ENCODE measurements around the gene WNK4. TPM values are rescaled to one million over a fixed set of nuclear protein-coding genes. Genes with fewer than 3 reads are reported as not detected.
"Not testable (repeated sequence)": the region's sequence is repeated elsewhere in the genome, so short reads cannot be mapped to it uniquely, and the experiment has no call there.

WNK4 gene
- total RNA-seq = 0.33 and 2.6 TPM in 2 replicates

DNA sequence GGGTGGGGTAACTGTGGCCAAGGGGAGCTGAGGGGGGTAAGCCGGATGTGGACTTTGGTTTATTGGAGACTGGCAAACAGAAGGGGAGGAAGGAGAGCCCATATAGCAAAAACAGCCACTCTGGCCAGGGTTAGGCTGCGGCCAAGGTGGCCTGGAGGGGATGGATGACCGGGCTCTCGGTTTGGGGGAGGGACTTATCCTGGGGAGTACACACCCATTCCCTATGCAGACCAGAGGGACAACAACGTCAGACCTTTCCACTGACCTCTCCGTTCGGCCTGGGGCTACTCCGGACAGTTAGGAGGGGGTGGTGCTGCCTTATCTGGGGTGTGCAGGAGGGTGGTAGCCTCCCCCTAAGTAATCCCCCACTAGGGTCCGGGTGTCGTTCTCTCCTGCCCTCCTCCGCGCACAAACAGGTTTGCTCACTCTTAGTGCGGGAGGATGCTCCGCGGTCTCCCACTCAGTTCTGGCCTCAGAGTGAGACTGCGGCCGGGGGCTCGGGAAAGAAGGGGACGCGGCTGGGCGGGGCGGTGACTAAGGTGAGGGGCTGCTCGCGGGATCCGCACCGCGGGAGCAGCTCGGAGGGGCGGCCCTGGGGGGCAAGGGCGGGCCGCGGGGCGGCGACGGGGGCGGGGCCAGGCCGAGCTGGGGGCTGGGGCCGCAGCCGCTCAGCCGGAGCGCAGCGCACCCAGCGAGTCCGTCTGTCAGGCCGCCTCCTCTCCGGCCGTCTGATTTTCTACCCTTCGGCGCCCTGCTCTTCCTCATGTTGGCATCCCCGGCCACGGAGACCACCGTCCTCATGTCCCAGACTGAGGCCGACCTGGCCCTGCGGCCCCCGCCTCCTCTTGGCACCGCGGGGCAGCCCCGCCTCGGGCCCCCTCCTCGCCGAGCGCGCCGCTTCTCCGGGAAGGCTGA, at the start of gene WNK4:
Gene WNK4, plus strand, starts transcription at position 675 of the 915 bp plus-strand sequence. Its CDS starts 89 bp downstream, at position 764.
- no peak for DNase-seq (ENCODE audit: low read depth, low spot score)

DNA sequence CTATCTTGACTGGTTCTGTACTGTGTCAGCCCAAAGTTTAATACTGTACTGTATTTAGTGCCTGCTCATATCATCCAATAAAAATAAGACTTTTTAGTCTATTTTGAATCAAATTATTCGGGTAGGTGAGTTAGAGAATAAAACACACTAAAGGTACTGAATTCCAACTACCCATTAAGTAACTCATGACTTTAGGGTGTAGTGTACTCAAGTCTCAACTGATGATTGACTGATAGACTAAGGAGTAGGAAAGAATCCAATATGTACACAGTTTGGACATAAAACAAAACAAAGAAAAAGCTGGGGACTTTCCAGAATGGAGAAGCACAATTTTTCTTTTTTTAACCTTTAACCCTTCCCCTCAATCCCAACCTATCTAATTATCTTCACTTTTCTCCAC, 39.7 kb upstream of the WNK4 start:
- no peak for DNase-seq (ENCODE audit: low read depth, low spot score)

DNA sequence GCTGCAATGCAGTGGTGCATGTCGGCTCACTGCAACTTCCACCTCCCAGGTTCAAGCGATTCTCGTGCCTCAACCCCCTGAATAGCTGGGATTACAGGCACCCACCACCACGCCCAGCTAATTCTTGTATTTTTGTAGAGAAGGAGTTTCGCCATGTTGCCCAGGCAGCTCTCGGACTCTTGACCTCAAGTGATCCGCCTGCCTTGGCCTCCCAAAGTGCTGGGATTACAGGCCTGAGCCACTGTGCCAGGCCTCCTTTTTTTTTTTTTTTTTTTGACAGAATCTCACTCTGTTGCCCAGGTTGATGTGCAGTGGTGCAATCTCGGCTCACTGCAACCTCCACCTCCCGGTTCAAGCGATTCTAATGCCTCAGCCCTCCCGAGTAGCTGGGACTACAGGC, 37.5 kb upstream of the WNK4 start:
- DNase-seq (ENCODE audit: low read depth, low spot score) = not testable (repeated sequence)

DNA sequence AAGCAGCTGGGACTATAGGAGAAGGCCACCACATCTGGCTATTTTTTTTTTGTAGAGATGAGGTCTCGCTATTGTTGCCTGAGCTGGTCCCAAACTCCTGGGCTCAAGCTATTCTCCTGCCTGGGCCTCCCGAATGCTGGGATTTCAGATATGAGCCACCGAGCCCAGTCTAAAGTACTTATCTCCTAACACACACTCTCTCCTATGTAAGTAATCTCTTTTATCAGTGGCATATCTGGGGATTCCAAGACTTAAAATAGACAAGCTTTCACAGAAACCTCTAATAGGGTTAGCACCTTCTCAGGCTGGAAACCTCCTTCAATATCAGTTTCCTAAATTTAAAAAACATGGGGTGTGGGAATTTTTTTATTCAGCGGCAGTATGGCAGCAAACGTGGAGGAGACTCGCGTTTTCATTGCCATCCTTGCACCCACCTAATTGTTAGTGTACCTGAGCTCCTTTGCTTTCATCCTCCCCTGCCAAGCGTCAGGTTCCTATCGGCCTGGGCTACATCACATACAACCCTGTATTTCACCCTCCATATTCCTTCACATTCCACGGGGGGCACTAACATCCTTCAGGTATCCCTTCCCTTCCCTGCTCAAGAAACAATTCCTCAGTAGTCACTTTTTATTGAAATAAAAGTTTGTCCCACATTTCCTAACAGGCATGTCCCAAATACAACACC, 36.7 kb upstream of the WNK4 start:
- no peak for DNase-seq (ENCODE audit: low read depth, low spot score)

DNA sequence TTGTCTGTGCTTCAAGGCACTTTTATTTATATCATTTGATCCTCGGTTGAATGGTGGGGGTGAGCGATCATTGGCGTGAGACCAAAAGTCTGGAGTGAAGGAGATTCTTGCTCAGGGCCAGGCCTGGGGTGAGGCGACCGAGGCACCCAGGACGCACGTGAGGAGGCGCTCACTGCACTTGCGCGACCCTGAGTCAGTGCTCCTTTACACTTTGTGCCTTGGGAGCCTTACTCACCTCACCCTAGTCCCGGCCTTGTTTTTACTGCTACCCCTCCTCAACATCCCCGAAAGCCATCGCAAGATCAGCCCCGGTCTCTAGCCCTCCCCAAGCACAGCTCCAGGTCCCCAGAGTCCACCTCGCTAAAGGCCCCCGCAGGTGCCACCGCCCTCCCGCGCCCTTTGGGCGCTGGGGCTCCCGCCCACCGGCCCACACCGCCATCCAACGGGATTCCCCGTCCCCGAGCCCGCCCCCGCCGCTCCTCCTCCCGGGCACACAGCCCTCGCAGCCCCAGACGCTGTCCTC, 36.1 kb upstream of the WNK4 start:
- peak; percentile 13 for DNase-seq (ENCODE audit: low read depth, low spot score)

DNA sequence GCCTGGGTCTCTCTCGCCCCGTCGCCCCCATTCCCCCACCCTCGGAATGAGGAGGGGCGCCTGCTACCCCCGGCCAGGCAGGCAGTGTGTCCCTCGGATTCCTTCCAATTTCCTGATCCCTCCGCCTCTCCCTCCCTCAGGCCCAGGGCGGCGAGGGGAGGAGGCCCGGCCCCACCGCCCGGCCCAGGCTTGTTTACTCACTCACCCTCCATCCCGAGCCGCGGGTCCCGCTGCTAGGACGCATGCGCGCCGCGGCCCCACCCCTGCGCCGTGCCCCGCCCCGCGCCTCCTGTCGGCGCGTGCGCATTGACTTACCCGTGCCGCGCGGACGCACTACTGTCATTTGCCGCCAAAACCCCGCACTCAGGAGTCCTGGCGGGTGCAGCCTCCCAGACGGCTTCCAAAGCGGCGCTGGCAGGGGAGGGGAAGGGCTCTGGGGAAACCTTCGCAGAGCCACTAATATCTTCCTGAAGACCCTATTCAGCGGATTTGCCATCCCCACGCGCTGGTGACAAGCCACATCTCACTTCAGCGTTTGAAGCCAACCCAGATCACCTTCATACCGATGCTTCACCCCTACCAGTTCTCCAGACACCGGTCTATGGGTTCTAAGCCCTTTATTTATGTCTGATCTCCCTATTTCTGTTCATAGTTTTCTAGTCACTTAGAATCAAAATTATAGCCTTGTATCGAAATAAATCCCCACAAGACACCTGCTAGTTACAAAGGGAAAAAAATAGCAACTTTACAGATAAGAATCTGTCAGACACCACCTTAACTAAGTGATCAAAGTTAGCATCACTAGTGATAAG, 35.4 kb upstream of the WNK4 start, which contains the start of gene EZH1:
Gene EZH1, minus strand, starts transcription at position 235 of the 812 bp plus-strand sequence. CDS start 16,099 bp downstream, outside the sequence.
- DNase-seq (ENCODE audit: low read depth, low spot score) = peak; percentile 54

DNA sequence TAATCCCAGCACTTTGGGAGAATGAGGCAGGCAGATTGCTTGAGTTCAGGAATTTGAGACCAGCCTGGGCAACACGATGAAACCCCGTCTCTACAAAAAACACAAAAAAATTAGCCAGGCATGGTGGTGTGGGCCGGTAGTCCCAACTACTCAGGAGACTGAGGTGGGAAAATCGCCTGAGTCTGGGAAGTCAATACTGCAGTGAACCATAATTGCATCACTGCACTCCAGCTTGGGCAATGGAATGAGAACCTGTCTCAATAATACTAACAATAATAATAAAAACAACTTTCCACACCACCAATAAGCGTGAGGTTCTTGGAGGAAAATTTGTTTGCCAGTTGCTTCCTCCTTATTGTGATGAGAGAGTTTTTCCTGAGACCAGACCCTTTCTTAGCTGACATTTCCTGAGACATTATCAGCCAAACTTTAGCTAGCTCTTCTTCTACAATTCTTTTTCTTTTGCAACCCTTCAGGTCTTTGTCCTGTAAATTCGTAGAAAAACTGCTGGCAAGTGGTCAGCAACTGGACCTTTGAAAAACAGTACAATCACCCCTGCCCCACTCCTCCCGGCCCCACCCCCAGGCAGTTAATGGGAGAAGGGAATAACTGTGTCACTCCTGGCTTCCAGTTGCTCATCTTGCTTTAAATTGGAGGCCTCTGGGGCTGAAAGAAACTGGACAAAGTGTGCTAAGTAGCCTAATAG, 32.1 kb upstream of the WNK4 start:
- no peak for DNase-seq (ENCODE audit: low read depth, low spot score)

DNA sequence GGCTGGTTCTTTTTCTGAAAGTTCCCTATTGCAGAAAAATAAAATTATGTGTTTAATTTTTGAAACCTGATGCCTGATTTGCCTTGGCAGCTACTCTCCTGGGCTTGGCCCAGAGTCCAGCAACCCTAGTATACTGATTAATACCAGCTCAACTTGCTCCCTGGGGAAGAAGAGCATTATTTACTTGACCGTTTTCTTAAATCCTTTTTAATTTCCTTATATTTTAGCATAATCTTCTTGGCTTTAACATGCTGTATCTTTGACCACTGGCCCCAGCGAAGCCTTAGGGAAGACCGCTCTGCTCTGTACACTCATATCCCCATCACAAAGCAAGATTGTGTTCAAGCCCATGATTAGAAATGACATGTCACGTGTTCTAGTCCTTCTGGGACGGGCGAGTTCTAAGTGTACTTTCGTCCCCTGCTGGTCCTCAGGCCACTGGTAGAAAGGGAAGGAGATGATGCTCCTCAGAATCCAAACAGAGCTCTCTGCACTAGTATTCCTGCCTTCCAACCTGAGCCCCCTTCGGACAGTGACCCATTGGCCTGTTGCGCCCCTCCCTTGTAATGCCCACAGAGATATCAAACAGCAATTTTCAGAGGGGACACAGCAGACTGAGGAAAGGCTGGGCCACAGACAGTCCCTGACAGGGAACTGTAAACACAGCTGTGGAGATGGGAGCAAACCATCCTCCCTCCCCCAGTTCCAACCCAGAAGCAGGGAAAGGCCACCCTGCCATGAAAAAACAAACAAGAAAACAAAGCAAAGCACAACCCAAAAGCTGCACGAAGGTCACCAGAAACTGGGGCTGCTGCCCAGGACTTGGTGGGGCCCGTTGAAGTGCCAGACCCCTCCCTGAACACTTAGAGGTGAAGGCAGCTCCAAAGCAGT, 31.3 kb upstream of the WNK4 start:
- no peak for DNase-seq (ENCODE audit: low read depth, low spot score)

DNA sequence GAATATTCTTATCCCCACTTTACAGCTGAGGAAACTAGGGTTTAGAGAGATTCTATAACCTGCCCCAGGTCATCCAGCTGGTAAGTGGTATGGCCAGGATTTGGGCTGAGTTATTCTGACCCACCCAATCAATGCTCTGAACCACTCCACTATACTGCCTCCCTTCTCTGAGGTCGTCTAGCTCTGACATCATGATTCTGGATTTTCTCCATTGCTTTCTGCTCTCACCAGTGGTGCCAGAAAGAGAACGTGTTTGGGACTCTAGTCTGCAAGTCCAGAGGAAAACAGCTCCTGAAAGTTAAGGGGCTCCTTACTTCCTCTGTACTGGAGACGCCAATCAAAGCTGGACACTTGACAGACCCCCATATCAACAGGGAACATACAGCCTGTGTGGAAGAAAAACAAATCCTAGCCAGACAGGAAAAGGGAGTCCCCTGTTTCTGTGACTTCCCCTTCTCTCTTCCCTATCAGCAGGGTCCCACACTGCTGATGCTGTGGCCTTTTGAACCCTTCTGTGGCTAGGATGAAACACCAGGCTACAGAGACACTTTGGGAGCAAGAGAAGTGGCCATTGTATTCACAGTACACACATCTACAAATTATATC, 29.6 kb upstream of the WNK4 start:
- DNase-seq (ENCODE audit: low read depth, low spot score) = no peak

DNA sequence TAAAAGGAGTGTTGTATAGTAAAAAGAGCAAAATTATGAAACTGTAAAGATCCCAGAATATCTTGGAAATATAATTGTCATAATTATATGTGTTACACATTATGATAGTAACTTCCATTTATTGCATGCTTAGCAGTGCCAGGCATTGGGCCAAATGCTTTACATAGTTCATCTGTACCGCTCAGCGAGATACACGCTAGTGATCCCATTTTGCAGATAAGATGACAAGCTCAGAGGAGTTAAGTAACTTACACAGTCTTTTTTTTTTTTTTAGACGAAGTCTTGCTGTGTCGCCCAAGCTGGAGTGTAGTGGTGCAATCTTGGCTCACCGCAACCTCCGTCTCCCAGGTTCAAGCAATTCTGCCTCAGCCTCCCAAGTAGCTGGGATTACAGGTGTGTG, 28.8 kb upstream of the WNK4 start:
- DNase-seq (ENCODE audit: low read depth, low spot score) = no peak

DNA sequence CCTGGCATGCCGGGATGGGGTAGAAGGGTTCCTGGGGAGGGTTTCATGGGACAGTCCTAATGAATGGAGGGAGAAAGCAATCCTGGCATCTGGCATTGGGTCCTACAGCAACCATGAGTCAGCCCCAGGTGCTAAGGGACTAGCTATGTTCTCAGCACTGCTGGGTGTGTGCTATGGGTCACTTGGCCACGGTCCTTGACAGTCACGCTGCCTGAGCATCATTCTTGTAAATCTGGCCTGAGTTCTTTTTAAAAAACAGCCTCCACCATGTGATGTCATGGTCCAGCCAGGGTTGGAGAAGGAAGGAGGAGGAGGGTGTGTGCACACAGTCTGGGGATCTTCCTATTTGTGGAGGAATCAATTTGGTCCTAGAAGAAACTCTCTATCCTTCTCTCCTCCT, 25.6 kb upstream of the WNK4 start:
- no peak for DNase-seq (ENCODE audit: low read depth, low spot score)

DNA sequence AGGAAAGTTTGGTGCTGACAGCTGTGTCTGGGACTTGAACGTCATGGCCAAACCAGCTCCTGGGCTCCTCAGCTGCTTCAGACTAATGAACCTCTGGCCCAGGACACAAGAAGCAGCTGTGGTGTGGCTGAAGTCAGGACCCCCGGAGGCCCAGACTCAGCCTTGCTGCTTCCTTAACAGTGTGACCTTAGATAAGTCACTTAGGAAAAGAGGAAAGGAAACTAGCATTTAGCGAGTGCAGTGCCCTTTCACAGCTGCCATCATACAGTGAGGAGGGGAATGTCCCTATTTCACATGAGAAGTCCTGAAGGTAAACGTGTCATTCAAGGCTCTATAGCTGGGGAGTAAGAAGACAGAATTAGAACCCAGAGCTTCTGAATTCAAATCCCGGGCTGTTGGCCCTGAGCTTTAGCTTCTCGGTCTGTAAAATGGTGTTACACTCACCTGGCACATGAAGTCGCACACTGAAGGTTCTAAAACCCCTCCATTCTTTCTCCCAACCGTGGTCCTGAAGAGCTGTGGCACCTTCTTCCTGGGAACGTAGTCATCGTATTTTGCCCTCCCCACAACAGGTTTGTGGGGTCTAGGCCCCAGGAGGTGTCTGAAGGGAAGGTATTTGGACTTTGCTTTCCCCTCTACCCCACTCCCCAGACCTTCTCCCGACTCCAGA, 20.3 kb upstream of the WNK4 start:
- no peak for DNase-seq (ENCODE audit: low read depth, low spot score)

DNA sequence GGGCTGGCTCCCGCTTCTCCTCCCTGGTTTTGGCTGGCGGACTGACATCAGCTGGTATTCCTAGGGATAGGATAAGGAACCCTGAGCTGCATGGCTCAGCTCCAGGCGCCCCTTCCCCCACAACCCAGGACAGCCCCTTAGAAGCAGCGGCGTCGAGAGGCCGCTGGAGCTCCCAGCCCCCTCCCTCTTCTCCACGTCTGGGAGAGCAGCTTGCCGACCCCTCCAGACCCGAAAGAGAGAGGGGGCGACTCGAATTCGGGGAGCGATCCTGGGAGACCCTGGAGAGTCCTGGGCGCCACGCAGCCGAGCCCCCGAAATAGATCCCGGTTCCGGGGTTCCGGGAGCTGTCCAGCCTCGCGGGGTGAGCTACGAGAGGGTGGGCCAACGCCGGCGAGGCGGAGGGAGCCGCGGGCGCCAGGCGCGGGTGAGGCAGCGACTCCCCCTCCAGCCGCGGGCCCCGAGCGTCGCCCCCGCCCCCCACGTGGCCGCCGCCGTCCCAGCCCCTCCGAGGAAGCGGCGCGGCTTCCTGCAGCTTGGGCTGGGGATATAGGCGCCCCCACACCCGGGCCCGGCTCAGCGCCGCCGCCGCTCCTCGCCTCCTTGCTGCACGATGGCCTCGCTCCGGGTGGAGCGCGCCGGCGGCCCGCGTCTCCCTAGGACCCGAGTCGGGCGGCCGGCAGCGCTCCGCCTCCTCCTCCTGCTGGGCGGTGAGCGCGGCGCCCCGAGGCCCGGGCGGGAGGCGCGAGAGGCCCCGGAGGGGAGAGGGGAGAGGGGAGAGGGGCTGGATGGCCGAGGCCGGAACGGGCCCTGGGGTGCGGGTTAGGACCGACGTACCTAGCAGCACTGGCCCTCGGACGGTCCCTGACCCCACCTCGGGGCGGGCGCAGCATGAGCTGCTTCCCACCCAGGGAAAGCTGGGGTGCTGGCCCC, 19.5 kb upstream of the WNK4 start, which contains the start of gene RAMP2:
Gene RAMP2, plus strand, starts transcription at position 576 of the 930 bp plus-strand sequence. Its CDS starts 35 bp downstream, at position 611.
- DNase-seq (ENCODE audit: low read depth, low spot score) = no peak

DNA sequence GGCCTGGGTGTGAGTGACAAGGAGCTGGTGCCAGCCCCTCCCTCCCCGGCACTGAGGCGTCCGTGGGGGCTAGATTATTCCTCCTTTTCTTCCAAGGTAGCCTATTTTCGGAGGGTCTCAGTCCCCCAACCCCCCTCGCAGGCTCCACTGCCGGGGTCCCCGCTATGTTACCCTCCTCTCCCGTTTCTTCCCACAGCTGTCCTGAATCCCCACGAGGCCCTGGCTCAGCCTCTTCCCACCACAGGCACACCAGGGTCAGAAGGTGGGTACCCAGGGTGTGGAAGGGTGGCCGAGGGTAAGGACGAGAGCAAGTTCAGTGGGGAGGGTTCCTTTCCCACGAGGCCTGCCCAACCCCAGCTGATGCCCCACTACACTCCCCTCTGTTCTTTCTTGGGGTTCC, 18.8 kb upstream of the WNK4 start:
- DNase-seq (ENCODE audit: low read depth, low spot score) = no peak

DNA sequence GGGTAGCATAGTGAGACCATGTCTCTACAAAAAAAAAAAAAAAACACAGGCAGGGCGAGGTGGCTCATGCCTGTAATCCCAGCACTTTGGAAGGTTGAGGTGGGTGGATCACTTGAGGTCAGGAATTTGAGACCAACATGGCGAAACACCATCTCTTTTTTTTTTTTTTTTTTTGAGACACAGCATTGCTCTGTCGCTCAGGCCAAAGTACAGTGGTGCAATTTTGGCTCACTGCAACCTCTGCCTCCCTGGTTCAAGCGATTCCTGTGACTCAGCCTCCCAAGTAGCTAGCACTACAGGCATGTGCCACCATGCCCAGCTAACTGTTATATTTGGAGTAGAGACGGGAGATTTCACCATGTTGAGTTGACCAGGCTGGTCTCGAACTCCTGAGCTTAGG, 14.3 kb upstream of the WNK4 start:
- DNase-seq (ENCODE audit: low read depth, low spot score) = no peak

DNA sequence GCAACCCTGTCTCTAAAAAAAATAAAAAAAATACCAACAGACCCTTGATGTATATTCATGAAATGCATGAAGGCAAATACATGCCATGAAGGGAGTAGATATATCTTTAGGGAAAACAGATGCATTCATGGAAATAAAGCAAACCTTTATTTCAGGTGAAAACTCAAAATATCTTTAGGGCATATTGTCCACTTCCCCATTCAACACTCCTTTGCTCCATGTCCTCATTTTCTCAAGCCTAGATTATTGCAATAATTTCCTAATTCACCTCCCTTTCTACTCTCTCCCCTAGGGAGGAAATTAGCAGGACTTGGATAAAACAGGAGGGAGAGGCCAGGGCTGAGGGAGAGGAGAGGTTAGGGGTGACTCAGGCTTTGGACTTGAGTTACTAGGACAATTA, 12.9 kb upstream of the WNK4 start:
- DNase-seq (ENCODE audit: low read depth, low spot score) = no peak

DNA sequence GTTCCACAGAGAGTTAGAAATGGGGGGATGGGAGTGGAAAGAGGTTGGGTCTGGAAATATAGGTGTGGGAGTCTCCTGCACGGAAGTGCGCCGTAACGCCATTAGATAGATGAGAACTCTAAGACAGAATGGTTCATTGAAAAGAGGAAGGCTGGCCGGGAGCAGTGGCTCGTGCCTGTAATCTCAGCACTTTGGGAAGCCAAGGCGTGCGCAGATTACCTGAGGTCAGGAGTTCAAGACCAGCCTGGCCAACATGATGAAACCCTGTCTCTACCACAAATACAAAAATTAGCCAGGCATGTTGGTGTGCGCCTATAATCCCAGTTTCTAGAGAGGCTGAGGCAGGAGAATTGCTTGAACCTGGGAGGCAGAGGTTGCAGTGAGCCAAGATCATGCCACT, 12.4 kb upstream of the WNK4 start:
- not testable (repeated sequence) for DNase-seq (ENCODE audit: low read depth, low spot score)

DNA sequence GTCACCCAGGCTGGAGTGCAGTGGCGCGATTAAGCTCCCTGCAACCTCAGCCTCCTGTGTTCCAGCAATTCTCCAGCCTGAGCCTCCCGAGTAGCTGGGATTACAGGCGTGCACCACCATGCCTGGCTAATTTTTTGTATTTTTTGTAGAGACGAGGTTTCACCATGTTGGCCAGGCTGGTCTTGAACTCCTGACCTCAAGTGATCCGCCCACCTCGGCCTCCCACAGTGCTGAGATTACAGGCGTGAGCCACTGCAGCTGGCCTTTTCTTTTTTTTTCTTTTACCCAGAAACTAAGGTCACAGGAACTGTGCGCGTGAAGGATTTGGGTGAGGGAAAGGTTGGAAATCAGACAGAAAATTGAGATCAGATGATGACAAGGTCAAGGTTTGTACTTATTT, 10.4 kb upstream of the WNK4 start:
- DNase-seq (ENCODE audit: low read depth, low spot score) = not testable (repeated sequence)

Measured in pulmonary artery endothelial cell (primary cell).